A549 (cell line): ENCODE measurements around the gene AKAP9.

Experiments
- CEBPB ChIP-seq, 2 experiments: fragments of >200 bp in 1 of 2; sonication (Bioruptor Twin) in 1 of 2; formaldehyde crosslinking in 1 of 2; IDR thresholded peaks; 2 replicates each; pipeline ENCODE4 v1.6.1; 2012 to 2016
- EHMT2 ChIP-seq: fragments of 200-600 bp; sonication (generic); IDR thresholded peaks from 2 replicates; pipeline ENCODE4 v1.6.1; 2016; ENCODE audit warnings: antibody characterized with exemption, low read depth, mild to moderate bottlenecking, moderate library complexity

DNA sequence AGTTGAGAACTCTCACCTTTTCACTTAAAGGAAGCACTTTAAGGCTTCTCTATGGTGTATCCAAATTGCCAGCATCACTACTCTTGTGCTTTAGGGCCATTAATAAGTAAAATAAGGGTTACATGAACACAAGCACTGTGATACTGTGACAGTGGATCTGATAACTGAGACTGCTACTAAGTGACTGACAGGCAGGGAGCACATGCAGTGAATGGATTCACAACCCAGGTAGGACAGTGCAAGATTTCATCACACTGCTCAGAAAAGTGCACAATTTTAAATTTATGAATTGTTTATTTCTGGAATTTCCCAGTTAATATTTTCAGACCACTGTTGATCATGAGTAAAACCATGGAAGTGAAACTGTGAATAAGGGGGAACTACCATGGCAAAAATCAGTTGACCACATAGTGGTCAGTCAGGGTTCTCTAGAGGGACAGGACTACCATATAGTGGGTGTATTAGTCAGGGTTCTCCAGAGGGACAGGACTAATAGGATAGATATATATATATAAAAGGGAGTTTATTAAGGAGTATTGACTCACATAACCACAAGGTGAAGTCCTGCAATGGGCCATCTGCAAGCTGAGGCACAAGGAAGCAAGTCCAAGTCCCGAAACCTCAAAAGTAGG is 214.6 kb downstream of the AKAP9 start:
- no peak for TF ChIP-seq EHMT2
- no peak for TF ChIP-seq CEBPB (IDR thresholded peaks at IDR 0.05)
